GM21515 (cell line): ENCODE data around the gene CPA2.
A peak's percentile ranks its signal among the peaks of the same experiment; 100 is the strongest.
"Not testable (repeated sequence)": the region's sequence is repeated elsewhere in the genome, so short reads cannot be mapped to it uniquely, and the experiment has no call there.

Source experiments
- ATAC-seq: cut with Tn5 transposase; IDR thresholded peaks from one replicate; pipeline ENCODE4 v1.9.1; 2021; ENCODE audit not compliant: unreplicated experiment

The CPA2 gene

GRCh38 chr7:130266258-130266960 is at the start of gene CPA2:
Gene CPA2, plus strand, starts transcription at chr7:130266863. Its CDS starts 19 bp downstream, at chr7:130266882.
- no peak for ATAC-seq

GRCh38 chr7:130218806-130219620 is 47.6 kb upstream of the CPA2 start:
- no peak for ATAC-seq

- ATAC-seq, result no peak
Measured at GRCh38 chr7:130219871-130220270, 46.8 kb upstream of the CPA2 start.

GRCh38 chr7:130221746-130222145 is 44.9 kb upstream of the CPA2 start:
- ATAC-seq, result no peak

- ATAC-seq, result no peak
Measured at GRCh38 chr7:130223646-130224045, 43.0 kb upstream of the CPA2 start.

- no peak for ATAC-seq
Measured at GRCh38 chr7:130224210-130224609, 42.5 kb upstream of the CPA2 start.

- not testable (repeated sequence) for ATAC-seq
Measured at GRCh38 chr7:130224923-130225322, 41.7 kb upstream of the CPA2 start.

GRCh38 chr7:130226333-130226732 is 40.3 kb upstream of the CPA2 start:
- no peak for ATAC-seq

- ATAC-seq, result no peak
Measured at GRCh38 chr7:130227883-130228575, 38.6 kb upstream of the CPA2 start.

GRCh38 chr7:130228840-130229502 is 37.7 kb upstream of the CPA2 start:
- no peak for ATAC-seq

- not testable (repeated sequence) for ATAC-seq
Measured at GRCh38 chr7:130229981-130230380, 36.7 kb upstream of the CPA2 start.

GRCh38 chr7:130231792-130232191 is 34.9 kb upstream of the CPA2 start:
- ATAC-seq, result no peak

GRCh38 chr7:130232209-130232608 is 34.5 kb upstream of the CPA2 start:
- no peak for ATAC-seq

- ATAC-seq, result no peak
Measured at GRCh38 chr7:130234078-130234477, 32.6 kb upstream of the CPA2 start.

GRCh38 chr7:130236361-130236760 is 30.3 kb upstream of the CPA2 start:
- ATAC-seq, result not testable (repeated sequence)

- ATAC-seq, result no peak
Measured at GRCh38 chr7:130240240-130240639, 26.4 kb upstream of the CPA2 start.

- peak; percentile 59 for ATAC-seq
Measured at GRCh38 chr7:130242198-130243014, 24.3 kb upstream of the CPA2 start.

- not testable (repeated sequence) for ATAC-seq
Measured at GRCh38 chr7:130243486-130243885, 23.2 kb upstream of the CPA2 start.

GRCh38 chr7:130246491-130246890 is 20.2 kb upstream of the CPA2 start:
- ATAC-seq, result not testable (repeated sequence)

GRCh38 chr7:130248842-130249241 is 17.8 kb upstream of the CPA2 start:
- ATAC-seq, result not testable (repeated sequence)
